ENCODE data around the gene APOO. TPM values are rescaled to one million over a fixed set of nuclear protein-coding genes. Genes with fewer than 3 reads are reported as not detected.

Gene APOO
- total RNA-seq, 1 donor from 2014 or later, result 35.4 TPM

GRCh38 chrX:23785580-23785979, 122.2 kb downstream of the APOO start:
- H3K27me3 Mint-ChIP-seq (ENCODE audit: unreplicated experiment), result no peaks in the 10 kb centered on the region
- H3K9me3 Mint-ChIP-seq (ENCODE audit: unreplicated experiment), result no peaks in the 10 kb centered on the region
- H3K27ac Mint-ChIP-seq (ENCODE audit: unreplicated experiment), result no peak overlapping the region
- H3K36me3 Mint-ChIP-seq (ENCODE audit: unreplicated experiment), result peaks cover 27% of the 10 kb centered on the region
- no peak for TF ChIP-seq CTCF (IDR thresholded peaks at IDR 0.05)
- H3K4me1 Mint-ChIP-seq (ENCODE audit: unreplicated experiment), result peaks cover 45% of the 10 kb centered on the region
- no peak for DNase-seq (ENCODE audit: extremely low spot score, unreplicated experiment)
- H3K4me3 Mint-ChIP-seq (ENCODE audit: unreplicated experiment), result peak overlapping the region; percentile 94

- Mint-ChIP-seq H3K36me3 (ENCODE audit: unreplicated experiment) (peaks cover 27% of the 10 kb centered on the region), H3K9me3 (ENCODE audit: unreplicated experiment) (no peaks in the 10 kb centered on the region), H3K27me3 (ENCODE audit: unreplicated experiment) (no peaks in the 10 kb centered on the region), H3K4me3 (ENCODE audit: unreplicated experiment) (peak overlapping the region; percentile 94), H3K4me1 (ENCODE audit: unreplicated experiment) (peaks cover 45% of the 10 kb centered on the region), H3K27ac (ENCODE audit: unreplicated experiment) (peak overlapping the region; percentile 93)
- DNase-seq (ENCODE audit: extremely low spot score, unreplicated experiment), result no peak
- no peak for TF ChIP-seq CTCF (IDR thresholded peaks at IDR 0.05)
Measured at GRCh38 chrX:23784470-23785331, 123.0 kb downstream of the APOO start.

- Mint-ChIP-seq H3K9me3 (ENCODE audit: unreplicated experiment) (no peaks in the 10 kb centered on the region), H3K27ac (ENCODE audit: unreplicated experiment) (peak overlapping the region; percentile 93), H3K4me3 (ENCODE audit: unreplicated experiment) (peak overlapping the region; percentile 94), H3K4me1 (ENCODE audit: unreplicated experiment) (peaks cover 52% of the 10 kb centered on the region), H3K27me3 (ENCODE audit: unreplicated experiment) (no peaks in the 10 kb centered on the region), H3K36me3 (ENCODE audit: unreplicated experiment) (peaks cover 27% of the 10 kb centered on the region)
- no peak for DNase-seq (ENCODE audit: extremely low spot score, unreplicated experiment)
- no peak for TF ChIP-seq CTCF (IDR thresholded peaks at IDR 0.05)
Measured at GRCh38 chrX:23783589-23784469, 123.9 kb downstream of the APOO start.

Other genes starting within 250 kb of the APOO start
- gene PRDX4, start 240.4 kb downstream of the APOO start, total RNA-seq, result 299 and 304 TPM in 2 replicates
- gene ACOT9, start 164.7 kb downstream of the APOO start, total RNA-seq, result 53.8 and 57.9 TPM in 2 replicates
- gene SAT1, start 124.8 kb downstream of the APOO start, total RNA-seq, result 216 and 234 TPM in 2 replicates
- gene CXorf58, start 68 bp upstream of the APOO start, total RNA-seq, result not detected in 2 replicates
- 15.8 and 16.3 TPM in 2 replicates for gene KLHL15, start 119.2 kb upstream of the APOO start, total RNA-seq
- gene EIF2S3, start 147.0 kb upstream of the APOO start, total RNA-seq, result 360 and 369 TPM in 2 replicates
- 84.6 and 90.0 TPM in 2 replicates for gene ZFX, start 241.8 kb upstream of the APOO start, total RNA-seq